ENCODE data around the gene USP4.

The USP4 gene

GRCh38 chr3:49271047-49271446, 68.8 kb downstream of the USP4 start:
- Histone ChIP-seq H3K27me3 (replicated peaks; ENCODE audit: insufficient read depth, low read length) (no peaks in the 10 kb centered on the region), H2AFZ (ENCODE audit: low read length) (no peak overlapping the region), H3K4me3 (ENCODE audit: low read length) (no peak overlapping the region), H3K9ac (ENCODE audit: low read length) (no peak overlapping the region), H3K27ac (ENCODE audit: low read length) (no peak overlapping the region), H3K79me2 (ENCODE audit: low read length) (no peaks in the 10 kb centered on the region), H3F3A (ENCODE audit: insufficient read depth, low read length) (no peaks in the 10 kb centered on the region), H3K4me2 (ENCODE audit: low read depth, low read length) (no peak overlapping the region), H4K20me1 (ENCODE audit: insufficient read depth, low read length) (no peaks in the 10 kb centered on the region), H3K9me3 (replicated peaks; ENCODE audit: insufficient read depth, low read length) (no peaks in the 10 kb centered on the region), H3K4me1 (ENCODE audit: low read length) (peaks cover 4% of the 10 kb centered on the region; the same call in 1 of the 2 replicates), H3K9me2 (replicated peaks; ENCODE audit: insufficient read depth, low read length) (no peaks in the 10 kb centered on the region), H3K36me3 (replicated peaks; ENCODE audit: insufficient read depth, low read length) (no peaks in the 10 kb centered on the region)
- no peak for DNase-seq
- no peak for TF ChIP-seq EZH2phosphoT487 (IDR thresholded peaks at IDR 0.05; ENCODE audit: low read length)
- TF ChIP-seq CTCF (IDR thresholded peaks at IDR 0.05; ENCODE audit: low read length), result no peak
- TF ChIP-seq EZH2 (optimal IDR thresholded peaks at IDR 0.05; ENCODE audit: low read depth, low read length), result no peak

- Histone ChIP-seq H3K9ac (ENCODE audit: low read length) (no peak overlapping the region), H3K9me3 (replicated peaks; ENCODE audit: insufficient read depth, low read length) (no peaks in the 10 kb centered on the region), H3K4me3 (ENCODE audit: low read length) (no peak overlapping the region), H3K4me2 (ENCODE audit: low read depth, low read length) (no peak overlapping the region), H3K9me2 (replicated peaks; ENCODE audit: insufficient read depth, low read length) (no peaks in the 10 kb centered on the region), H3K4me1 (ENCODE audit: low read length) (no peaks in the 10 kb centered on the region), H3K27ac (ENCODE audit: low read length) (no peak overlapping the region), H4K20me1 (ENCODE audit: insufficient read depth, low read length) (no peaks in the 10 kb centered on the region), H3K36me3 (replicated peaks; ENCODE audit: insufficient read depth, low read length) (no peaks in the 10 kb centered on the region), H3K27me3 (replicated peaks; ENCODE audit: insufficient read depth, low read length) (no peaks in the 10 kb centered on the region), H3F3A (ENCODE audit: insufficient read depth, low read length) (no peaks in the 10 kb centered on the region), H2AFZ (ENCODE audit: low read length) (no peak overlapping the region), H3K79me2 (ENCODE audit: low read length) (no peaks in the 10 kb centered on the region)
- DNase-seq, result no peak
- TF ChIP-seq EZH2 (optimal IDR thresholded peaks at IDR 0.05; ENCODE audit: low read depth, low read length) (no peak), CTCF (IDR thresholded peaks at IDR 0.05; ENCODE audit: low read length) (no peak), EZH2phosphoT487 (IDR thresholded peaks at IDR 0.05; ENCODE audit: low read length) (no peak)
Observed at GRCh38 chr3:49270156-49270500, 69.7 kb downstream of the USP4 start.

- TF ChIP-seq CTCF (IDR thresholded peaks at IDR 0.05; ENCODE audit: low read length), result no peak
- no peak for TF ChIP-seq EZH2phosphoT487 (IDR thresholded peaks at IDR 0.05; ENCODE audit: low read length)
- TF ChIP-seq EZH2 (optimal IDR thresholded peaks at IDR 0.05; ENCODE audit: low read depth, low read length), result no peak
- DNase-seq, result no peak
- no peak overlapping the region for H3K27ac ChIP-seq (ENCODE audit: low read length)
Observed at GRCh38 chr3:49269443-49270155, 70.3 kb downstream of the USP4 start.

More at GRCh38 chr3:49269443-49270155, 70.3 kb downstream of the USP4 start:
- Histone ChIP-seq H3F3A (ENCODE audit: insufficient read depth, low read length) (no peaks in the 10 kb centered on the region), H3K9me2 (replicated peaks; ENCODE audit: insufficient read depth, low read length) (no peaks in the 10 kb centered on the region), H3K4me1 (ENCODE audit: low read length) (no peaks in the 10 kb centered on the region), H3K9me3 (replicated peaks; ENCODE audit: insufficient read depth, low read length) (no peaks in the 10 kb centered on the region), H3K36me3 (replicated peaks; ENCODE audit: insufficient read depth, low read length) (no peaks in the 10 kb centered on the region), H3K4me3 (ENCODE audit: low read length) (no peak overlapping the region), H4K20me1 (ENCODE audit: insufficient read depth, low read length) (no peaks in the 10 kb centered on the region), H3K9ac (ENCODE audit: low read length) (no peak overlapping the region), H3K79me2 (ENCODE audit: low read length) (no peaks in the 10 kb centered on the region), H3K27me3 (replicated peaks; ENCODE audit: insufficient read depth, low read length) (no peaks in the 10 kb centered on the region), H2AFZ (ENCODE audit: low read length) (no peak overlapping the region), H3K4me2 (ENCODE audit: low read depth, low read length) (no peak overlapping the region)
